KBM-7 (cell line): Measurements from ENCODE around the gene STAMBP.
"Not testable (repeated sequence)": the region's sequence is repeated elsewhere in the genome, so short reads cannot be mapped to it uniquely, and the experiment has no call there.

Source experiments
- DNase-seq: peaks from one replicate; pipeline ENCODE4 v3.0.0-alpha.2; 2015
- in situ Hi-C: fragments of 300-500 bp; cut with MboI; formaldehyde crosslinking; loops from 2 replicates; pipeline ENCODE4 v1.14.3; 2020; ENCODE audit warnings: low sequenced_read_pairs, low pct_unique_long_range_greater_than_20kb, mixed read lengths

Gene STAMBP

DNA sequence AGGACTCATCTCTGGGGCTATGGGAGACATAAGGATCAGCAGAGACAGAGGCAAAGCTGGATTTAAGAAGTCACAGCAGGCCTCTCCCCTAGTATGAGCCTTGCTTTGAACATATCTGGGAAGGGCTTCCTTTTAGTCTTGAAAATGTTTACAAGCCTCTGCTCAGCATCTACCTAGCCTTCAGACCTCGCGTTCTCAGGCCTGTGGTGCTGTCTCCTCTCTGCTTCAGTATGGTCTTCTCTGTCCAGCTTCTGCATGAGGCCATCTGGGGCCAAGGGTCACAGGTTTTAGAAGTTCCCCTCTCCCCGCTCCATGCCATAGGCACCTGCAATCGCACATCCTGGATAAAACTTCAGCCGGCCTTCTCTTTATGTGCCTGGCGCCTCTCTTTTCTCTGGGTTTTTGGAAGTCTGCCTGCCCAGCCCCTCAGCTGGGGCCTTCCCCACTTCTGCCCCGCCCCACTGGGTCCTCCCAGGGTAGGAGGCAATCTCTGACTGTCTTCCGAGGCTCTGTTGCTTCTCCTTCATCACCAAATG lies 71.1 kb downstream of the STAMBP start:
- in situ Hi-C loops, result no loop called here
- DNase-seq, result no peak

DNA sequence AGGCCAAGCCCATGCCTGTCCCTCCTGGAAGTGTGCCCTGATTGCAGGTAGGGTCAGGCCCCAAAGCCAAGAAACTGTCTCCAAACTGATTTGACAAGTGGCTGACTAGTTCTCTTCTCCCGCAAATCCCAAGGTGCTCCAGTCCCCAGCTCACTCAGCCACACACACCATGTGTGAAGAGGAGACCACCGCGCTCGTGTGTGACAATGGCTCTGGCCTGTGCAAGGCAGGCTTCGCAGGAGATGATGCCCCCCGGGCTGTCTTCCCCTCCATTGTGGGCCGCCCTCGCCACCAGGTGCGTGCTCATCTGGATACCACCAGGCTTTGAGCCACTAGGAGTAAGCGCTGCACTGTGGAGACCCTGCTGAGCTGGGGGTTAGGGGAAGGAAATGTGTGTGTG lies 72.4 kb downstream of the STAMBP start:
- in situ Hi-C loops, result no loop called here
- no peak for DNase-seq

DNA sequence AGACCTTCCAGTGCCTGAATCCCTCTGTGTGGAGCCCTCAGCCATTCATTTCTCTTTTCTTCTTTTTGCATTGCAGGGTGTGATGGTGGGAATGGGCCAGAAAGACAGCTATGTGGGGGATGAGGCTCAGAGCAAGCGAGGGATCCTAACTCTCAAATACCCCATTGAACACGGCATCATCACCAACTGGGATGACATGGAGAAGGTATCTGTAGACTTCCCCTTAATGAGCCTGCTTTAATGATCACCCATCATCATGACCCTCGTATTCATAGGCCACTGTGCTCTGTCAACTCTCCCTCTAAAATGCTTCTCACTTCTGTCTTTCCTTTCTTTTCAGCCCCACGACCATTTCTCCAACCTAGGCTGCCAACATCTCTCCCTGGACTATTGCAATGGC lies 73.5 kb downstream of the STAMBP start:
- DNase-seq, result no peak
- in situ Hi-C loops, result no loop called here

DNA sequence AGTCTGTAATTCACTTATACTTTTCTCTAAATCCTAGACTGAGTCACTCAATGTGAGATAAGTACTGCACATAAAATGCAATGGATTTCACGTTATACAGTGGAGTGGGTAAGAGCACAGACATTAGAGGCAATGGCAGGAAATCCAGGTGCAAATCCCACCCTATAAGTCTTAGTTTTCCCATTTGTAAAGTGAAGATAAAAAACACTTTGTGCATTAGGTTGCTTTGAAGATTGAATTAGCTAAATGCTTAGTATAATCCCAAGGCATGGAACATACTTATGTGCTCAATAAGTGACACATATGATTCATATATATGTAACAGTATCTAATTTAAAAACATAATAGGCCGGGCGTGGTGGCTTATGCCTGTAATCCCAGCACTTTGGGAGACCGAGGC lies 74.6 kb downstream of the STAMBP start:
- in situ Hi-C loops, result no loop called here
- DNase-seq, result no peak

DNA sequence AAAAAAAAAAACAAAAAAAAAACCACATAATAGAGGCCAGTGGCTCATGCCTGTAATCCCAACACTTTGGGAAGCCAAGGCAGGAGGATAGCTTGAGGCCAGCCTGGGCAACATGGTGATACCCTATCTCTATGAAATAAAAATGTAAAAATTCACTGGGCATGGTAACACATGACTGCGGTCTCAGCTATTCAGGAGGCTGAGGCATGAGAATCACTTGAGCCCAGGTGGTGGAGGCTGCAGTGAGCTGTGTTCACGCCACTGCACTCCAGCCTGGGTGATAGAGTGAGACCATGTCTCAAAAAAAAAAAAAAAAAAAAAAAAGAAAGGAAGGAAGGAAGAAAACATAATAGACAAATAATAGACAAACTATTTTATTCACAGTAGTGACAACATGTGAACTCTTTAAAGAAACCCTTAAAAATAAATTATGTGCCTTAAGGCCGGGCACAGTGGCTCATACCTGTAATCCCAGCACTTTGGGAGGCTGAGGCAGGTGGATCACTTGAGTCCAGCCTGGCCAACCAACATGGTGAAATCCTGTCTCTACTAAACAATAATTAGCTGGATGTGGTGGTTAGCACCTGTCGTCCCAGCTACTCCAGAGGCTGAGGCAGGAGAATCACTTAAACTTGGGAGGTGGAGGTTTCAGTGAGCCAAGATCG lies 75.3 kb downstream of the STAMBP start:
- in situ Hi-C loops, DNase-seq: not testable (repeated sequence)

DNA sequence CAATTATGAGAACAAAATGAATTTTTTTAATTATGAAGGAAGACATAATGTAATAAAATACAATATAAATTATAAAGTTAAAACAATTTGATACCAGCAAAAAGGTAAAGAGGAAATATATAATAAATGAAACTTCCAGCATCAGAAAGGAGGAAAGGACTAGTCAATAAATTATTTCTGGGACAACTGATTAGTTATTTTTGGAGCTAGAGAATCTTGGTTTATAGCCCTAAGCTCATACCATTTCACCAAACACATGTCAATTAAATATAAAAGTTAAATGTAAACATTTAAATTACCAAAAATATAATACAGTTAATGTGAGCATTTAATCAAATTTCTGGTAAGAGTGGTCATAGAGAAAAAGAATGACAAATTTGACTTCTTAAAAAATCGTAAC lies 76.2 kb downstream of the STAMBP start:
- in situ Hi-C loops, result no loop called here
- DNase-seq, result no peak

DNA sequence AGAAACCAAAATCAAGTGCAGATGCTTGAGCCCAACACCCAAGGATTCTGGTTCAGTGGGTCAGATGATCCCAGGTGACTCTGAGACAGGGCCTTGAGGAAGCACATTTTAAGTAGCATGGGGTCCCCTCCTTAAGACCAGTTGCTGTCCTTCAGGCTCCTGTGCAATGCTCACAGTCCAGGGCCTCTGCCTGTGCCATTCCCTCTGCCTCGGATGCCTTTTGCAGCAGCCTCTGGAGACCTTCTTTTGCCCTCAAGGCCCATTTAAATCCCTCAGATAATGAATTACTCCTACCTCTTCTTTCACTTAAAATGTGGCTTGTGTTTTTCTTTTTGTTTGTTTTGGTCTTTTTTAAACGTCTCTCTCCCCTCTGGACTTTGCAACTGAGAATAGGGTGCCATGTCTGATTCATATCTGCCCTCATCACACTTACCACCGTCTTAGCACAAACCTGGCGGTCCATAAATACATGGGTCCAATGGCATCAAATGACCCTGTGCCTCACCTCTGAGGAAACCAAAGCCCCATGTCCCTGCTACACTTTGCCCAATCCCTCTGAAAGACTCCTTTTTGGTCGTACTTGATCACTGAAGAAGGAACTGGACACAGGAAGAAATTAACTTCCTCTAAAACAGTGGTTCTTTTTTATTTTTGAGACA lies 78.2 kb downstream of the STAMBP start:
- DNase-seq, result no peak
- in situ Hi-C loops, result no loop called here

DNA sequence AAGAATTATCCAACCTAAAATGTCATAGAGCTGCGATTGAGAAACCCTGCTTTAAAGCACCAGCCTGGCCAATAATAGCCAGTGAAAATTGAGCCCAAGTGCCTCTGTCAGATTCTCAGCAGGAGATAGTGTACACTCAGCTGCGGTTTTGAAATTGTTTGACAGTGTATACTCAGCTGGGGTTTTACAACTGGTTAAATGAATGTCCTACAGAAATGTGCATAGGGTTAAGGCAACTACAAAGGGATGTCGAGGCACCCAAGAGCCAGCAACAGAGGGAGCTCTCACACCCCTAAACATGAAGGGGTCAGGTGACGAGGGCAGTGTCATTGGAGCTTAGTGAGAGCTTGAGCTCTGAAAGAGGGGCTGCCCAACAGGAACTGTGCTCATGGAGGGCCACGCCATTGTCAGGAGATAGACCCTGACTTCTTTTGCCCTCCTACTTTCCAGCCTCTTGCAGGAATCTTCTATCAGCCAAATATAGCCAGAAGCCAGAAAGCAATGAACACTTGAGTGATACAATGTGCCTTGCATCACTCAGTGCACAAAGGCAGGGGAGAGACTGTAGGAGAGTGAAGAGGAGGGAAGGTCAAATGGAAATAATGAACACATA lies 79.2 kb downstream of the STAMBP start:
- in situ Hi-C loops, result no loop called here

DNA sequence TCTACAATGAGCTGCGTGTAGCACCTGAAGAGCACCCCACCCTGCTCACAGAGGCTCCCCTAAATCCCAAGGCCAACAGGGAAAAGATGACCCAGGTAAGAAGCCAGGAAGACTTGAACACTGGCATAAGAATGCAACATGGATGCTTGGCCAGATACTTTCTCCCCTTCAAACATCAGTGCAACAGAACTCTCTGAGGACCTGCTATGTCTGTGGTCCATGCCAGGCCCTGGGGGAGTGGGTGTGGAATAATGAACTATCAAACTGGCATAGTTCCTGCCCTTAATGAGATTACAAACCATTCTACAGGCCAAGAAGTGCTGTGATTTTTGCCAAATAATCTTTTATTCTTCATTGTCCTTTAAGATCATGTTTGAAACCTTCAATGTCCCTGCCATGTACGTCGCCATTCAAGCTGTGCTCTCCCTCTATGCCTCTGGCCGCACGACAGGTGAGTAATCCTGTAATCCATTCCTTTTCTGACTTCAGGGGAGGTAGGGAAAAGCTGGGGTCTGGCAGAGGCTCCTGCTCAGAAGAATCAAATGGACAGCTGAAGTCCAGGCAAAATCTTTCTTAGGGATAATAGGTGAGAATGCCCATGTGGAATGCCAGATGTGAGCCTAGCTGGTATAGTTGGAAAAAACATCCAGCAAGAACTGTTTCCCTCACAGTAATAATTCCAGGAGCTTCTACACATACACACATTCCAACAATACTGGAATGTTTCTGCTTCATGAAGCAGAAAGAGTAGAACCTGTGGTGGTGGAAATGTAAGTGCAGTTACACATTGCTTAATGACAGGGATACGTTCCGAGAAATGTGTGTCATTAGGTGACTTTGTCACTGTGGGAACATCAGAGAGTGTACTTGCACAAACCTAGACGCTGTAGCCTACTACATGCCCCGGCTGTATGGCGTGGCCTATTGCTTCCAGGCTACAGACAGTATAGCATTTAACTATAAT lies 80.2 kb downstream of the STAMBP start:
- no peak for DNase-seq
- in situ Hi-C loops, result no loop called here

More for the DNA sequence above, 79.2 kb downstream of the STAMBP start:
- DNase-seq, result peak; percentile 42

DNA sequence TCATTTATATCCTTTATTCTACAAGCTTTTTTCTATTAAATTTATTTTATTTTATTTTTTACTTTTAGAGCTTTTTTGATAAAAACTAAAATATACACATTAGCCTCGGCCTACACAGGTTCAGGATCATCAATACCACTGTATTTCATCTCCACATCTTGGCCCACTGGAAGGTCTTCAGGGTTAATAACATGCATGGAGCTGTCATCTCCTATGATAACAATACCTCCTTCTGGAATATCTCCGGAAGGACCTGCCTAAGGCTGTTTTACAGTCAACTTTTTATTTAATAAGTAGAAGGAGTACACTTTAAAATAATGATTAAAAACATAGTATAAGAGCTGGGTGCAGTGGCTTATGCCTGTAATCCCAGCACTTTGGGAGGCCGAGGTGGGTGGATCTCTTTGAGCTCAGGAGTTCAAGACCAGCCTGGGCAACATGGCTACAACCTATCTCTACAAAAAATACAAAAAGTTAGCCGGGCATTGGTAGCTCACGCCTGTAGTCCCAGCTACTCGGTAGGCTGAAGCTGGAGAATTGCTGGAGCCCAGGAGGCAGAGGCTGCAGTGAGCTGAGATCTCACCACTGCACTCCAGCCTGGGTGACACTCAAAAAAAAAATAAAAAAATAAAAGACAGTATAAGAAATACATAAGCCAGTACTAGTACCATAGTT lies 82.2 kb downstream of the STAMBP start:
- in situ Hi-C loops, result no loop called here

DNA sequence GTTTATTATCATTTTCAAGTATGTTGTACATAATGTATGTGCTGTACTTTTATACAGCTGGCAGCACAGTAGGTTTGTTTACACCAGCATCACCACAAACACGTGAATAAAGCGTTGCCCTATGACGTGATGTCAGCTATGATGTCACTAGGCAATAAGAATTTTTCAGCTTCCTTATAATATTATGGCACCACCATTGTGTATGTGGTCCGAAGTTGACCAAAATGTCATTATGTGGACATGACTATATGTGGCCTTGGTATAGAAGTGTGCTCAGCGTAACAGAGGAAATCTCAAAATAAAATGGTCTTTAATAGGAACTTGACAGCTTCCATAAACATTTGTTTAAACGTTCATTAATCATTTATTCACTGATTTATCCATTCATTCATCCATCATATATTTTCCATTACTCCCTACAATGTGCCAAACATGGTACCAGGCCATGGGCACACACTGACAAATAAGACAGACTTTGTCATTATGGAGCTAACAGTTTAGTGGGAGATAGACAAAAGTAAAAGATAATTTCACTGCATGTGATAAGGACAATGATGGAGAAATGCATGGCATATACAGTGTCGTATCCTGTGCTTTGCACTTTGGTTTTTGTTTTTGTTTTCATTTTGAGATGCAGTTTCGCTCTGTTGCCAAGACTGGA lies 82.9 kb downstream of the STAMBP start:
- in situ Hi-C loops, result no loop called here

More for the DNA sequence above, 82.2 kb downstream of the STAMBP start:
- DNase-seq, result no peak

DNA sequence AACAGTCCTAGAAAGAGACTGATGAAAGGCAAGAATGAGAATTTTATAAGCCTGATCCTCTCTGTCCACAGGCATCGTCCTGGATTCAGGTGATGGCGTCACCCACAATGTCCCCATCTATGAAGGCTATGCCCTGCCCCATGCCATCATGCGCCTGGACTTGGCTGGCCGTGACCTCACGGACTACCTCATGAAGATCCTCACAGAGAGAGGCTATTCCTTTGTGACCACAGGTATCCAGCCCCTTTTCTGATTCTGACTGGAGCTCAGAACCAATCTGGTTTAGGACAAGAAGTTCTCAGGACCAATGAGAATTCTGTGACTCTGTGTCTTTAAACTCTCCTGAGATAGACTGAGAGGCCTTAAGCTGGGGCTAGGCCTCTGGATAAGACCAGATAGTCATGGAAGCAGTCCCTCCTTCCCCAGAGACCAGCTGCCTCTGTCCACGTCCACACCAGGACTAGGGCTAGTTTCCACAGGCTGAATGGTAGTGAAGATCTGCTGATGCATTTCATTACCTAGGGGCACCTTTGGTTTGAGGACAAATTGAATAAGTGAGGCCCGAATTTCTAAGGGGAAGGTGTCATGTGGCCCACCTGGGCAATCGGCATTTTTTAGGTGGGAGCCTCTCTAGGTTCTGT lies 84.8 kb downstream of the STAMBP start:
- in situ Hi-C loops, result no loop called here
- DNase-seq, result no peak

More for the DNA sequence above, 82.9 kb downstream of the STAMBP start:
- DNase-seq, result no peak

DNA sequence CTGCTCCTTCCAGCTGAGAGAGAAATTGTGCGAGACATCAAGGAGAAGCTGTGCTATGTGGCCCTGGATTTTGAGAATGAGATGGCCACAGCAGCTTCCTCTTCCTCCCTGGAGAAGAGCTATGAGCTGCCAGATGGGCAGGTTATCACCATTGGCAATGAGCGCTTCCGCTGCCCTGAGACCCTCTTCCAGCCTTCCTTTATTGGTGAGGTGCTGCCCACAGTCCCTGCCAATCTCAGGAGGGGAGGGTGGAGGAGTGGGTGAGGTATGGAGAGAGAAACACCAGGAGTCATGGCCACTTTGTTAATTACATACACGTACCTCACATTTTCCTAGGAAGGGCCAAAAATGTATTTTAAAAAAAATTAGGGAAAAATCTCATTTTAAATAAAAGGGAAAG lies 85.9 kb downstream of the STAMBP start:
- in situ Hi-C loops, result no loop called here
- no peak for DNase-seq

DNA sequence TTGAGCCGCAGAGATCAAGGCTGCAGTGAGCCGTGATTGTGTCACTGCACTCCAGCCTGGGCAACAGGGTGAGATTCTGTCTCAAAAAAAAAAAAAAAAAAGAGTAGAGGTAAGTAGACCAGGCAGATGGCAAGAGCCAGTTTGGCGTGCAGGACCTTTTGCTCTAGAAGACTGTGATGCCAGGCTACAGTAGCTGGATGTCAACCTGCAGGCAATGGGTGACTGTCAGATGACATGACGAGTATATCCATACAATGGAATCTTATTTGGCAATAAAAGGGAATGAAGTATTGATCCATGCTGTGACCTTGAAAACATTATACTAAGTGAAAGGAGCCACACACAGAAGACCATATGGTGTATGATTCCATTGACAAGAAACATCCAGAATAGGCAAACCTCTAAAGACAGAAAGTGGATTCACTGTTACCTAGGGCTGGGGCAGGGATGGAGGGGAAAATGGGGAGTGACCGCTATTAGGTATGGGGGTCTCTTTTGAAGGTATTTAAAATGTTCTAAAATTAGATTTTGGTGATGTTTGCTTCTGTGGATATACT lies 86.8 kb downstream of the STAMBP start:
- in situ Hi-C loops, result no loop called here
- no peak for DNase-seq

DNA sequence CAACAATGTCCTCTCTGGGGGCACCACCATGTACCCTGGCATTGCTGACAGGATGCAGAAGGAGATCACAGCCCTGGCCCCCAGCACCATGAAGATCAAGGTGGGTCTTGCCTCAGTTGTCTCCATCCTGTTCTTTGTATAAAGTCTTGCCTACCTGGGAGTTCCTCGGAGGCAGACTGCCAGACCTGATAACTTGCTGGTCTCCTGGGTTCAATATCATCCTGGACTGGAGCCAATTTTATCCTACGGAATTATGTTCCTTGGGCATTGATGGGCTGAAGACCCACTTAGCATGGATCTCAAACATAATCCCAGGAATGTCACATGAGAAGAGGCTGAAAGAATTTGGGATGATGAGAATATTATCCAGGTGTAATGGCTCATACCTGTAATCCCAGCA lies 87.9 kb downstream of the STAMBP start:
- in situ Hi-C loops, result no loop called here
- DNase-seq, result no peak

DNA sequence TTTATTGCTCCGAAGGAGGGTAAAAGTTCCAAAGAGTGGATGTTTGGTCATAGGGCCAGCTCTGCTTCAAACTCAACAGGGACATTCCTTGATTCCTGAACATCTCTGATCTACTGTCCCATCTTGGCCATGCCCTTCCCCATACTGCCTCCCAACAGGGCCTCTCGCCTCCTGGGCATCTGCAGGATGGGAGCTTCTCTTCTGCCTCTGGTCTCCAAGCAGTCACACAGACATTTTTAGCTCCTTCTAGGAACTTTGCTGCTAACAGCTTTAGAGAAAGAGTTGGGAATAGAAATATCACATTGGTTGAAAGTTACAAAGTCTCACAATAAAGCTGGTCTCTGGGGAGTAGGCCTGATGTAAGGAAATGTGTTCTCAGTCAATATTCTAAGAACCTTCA lies 88.5 kb downstream of the STAMBP start:
- DNase-seq, result no peak
- in situ Hi-C loops, result no loop called here

DNA sequence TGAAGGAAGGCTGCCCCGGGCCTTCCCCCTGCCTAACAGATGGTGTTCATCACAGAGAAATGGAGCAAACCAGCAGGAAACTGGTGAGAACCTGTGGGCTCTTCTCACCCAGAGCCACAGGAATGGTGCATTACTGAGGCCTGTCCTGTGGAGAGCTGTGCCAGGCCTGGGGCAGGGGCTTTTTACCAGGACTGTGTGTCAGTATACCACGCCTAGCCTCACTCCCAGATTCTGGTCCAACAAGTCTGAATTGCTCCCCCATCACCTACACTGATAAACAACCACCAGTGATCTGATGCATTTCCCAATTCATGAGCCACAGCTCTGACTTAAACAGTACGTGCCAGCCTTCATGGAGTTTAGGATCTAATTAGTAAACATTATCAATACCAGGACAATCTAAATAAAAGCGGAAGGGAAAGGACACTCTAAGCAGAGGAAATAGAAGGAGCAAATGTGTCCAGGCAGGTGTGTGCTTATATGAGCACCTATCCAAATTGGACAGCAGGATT lies 89.0 kb downstream of the STAMBP start:
- no peak for DNase-seq
- in situ Hi-C loops, result no loop called here
